PC-3 (cell line): Measurements from ENCODE around the gene GUF1.

Experiments used
- CTCF ChIP-seq: fragments of 300-600 bp; sonication (generic); conservative IDR thresholded peaks from 2 replicates; pipeline ENCODE4 v1.5.1; 2017; ENCODE audit warnings: antibody characterized with exemption, low read depth, mild to moderate bottlenecking, low read length
- EZH2 ChIP-seq: fragments of 300-600 bp; sonication (generic); IDR thresholded peaks from one replicate; pipeline ENCODE4 v1.6.1; 2017; ENCODE audit warnings: antibody characterized with exemption, mild to moderate bottlenecking, low read length; ENCODE audit not compliant: unreplicated experiment

- TF ChIP-seq CTCF, result no peak; the same call in 1 of the 2 replicates
- no peak for TF ChIP-seq EZH2
Observed at GRCh38 chr4:44661940-44662622, 16.1 kb upstream of the GUF1 start.
